ENCODE results near the gene PNRC2.

DNA sequence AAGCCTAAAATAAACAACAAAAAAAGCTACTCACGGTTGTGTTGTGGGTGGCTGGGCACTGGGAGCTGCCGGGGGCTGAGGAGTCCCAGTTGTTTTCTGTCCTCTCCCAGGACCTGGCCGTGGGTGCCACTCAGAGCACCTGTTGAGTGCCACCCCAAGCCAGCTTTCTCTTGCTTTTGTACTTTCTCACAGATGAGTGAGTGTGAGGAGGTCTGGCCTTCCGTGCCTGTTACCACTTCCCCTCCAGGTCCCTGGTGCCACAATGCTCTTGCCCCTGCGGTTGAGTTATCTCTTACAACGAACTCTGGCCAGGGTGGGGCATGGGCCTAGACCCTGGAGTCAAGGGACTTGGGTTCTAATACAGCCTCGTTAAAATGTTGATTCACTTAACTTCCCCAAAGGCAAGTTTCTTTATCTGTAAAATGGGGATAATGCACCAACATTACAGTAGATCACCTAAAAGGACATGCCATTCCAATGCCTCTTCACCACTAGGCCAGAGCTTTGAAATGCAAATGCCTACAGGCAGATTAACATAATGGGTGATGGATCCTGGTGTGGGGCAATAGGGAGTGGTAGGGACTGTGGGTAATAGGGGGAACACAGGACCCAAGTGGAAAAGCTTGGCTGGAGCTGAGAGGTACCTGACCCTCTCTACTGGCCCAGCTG lies 46.3 kb upstream of the PNRC2 start, which contains the start of gene CNR2:
- TF ChIP-seq, protein P1, sequence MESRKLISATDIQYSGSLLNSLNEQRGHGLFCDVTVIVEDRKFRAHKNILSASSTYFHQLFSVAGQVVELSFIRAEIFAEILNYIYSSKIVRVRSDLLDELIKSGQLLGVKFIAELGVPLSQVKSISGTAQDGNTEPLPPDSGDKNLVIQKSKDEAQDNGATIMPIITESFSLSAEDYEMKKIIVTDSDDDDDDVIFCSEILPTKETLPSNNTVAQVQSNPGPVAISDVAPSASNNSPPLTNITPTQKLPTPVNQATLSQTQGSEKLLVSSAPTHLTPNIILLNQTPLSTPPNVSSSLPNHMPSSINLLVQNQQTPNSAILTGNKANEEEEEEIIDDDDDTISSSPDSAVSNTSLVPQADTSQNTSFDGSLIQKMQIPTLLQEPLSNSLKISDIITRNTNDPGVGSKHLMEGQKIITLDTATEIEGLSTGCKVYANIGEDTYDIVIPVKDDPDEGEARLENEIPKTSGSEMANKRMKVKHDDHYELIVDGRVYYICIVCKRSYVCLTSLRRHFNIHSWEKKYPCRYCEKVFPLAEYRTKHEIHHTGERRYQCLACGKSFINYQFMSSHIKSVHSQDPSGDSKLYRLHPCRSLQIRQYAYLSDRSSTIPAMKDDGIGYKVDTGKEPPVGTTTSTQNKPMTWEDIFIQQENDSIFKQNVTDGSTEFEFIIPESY (IDR thresholded peaks at IDR 0.05) = no peak
- TF ChIP-seq, protein P2, sequence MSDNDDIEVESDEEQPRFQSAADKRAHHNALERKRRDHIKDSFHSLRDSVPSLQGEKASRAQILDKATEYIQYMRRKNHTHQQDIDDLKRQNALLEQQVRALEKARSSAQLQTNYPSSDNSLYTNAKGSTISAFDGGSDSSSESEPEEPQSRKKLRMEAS (IDR thresholded peaks at IDR 0.05) = no peak
- TF ChIP-seq, protein P3, sequence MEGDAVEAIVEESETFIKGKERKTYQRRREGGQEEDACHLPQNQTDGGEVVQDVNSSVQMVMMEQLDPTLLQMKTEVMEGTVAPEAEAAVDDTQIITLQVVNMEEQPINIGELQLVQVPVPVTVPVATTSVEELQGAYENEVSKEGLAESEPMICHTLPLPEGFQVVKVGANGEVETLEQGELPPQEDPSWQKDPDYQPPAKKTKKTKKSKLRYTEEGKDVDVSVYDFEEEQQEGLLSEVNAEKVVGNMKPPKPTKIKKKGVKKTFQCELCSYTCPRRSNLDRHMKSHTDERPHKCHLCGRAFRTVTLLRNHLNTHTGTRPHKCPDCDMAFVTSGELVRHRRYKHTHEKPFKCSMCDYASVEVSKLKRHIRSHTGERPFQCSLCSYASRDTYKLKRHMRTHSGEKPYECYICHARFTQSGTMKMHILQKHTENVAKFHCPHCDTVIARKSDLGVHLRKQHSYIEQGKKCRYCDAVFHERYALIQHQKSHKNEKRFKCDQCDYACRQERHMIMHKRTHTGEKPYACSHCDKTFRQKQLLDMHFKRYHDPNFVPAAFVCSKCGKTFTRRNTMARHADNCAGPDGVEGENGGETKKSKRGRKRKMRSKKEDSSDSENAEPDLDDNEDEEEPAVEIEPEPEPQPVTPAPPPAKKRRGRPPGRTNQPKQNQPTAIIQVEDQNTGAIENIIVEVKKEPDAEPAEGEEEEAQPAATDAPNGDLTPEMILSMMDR (IDR thresholded peaks at IDR 0.05; ENCODE audit: low read depth, low read length, missing input control) = no peak
- TF ChIP-seq EGR1 (IDR thresholded peaks at IDR 0.05; ENCODE audit: low read depth in 2 of 2) (no peak), JUND (IDR thresholded peaks at IDR 0.05) (no peak), RAD21 (IDR thresholded peaks at IDR 0.05) (no peak), GABPA (IDR thresholded peaks at IDR 0.05 in 1 of 2, conservative IDR thresholded peaks at IDR 0.05 in 1 of 2) (no peak), TAF1 (conservative IDR thresholded peaks at IDR 0.05) (no peak), FOXA1 (IDR thresholded peaks at IDR 0.05) (no peak), HNF4G (IDR thresholded peaks at IDR 0.05) (no peak), NR2F2 (IDR thresholded peaks at IDR 0.05) (no peak), RXRA (IDR thresholded peaks at IDR 0.05) (no peak), YY1 (IDR thresholded peaks at IDR 0.05) (no peak)
- TF ChIP-seq, protein P4, sequence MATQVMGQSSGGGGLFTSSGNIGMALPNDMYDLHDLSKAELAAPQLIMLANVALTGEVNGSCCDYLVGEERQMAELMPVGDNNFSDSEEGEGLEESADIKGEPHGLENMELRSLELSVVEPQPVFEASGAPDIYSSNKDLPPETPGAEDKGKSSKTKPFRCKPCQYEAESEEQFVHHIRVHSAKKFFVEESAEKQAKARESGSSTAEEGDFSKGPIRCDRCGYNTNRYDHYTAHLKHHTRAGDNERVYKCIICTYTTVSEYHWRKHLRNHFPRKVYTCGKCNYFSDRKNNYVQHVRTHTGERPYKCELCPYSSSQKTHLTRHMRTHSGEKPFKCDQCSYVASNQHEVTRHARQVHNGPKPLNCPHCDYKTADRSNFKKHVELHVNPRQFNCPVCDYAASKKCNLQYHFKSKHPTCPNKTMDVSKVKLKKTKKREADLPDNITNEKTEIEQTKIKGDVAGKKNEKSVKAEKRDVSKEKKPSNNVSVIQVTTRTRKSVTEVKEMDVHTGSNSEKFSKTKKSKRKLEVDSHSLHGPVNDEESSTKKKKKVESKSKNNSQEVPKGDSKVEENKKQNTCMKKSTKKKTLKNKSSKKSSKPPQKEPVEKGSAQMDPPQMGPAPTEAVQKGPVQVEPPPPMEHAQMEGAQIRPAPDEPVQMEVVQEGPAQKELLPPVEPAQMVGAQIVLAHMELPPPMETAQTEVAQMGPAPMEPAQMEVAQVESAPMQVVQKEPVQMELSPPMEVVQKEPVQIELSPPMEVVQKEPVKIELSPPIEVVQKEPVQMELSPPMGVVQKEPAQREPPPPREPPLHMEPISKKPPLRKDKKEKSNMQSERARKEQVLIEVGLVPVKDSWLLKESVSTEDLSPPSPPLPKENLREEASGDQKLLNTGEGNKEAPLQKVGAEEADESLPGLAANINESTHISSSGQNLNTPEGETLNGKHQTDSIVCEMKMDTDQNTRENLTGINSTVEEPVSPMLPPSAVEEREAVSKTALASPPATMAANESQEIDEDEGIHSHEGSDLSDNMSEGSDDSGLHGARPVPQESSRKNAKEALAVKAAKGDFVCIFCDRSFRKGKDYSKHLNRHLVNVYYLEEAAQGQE (IDR thresholded peaks at IDR 0.05) = no peak
